GM18499 (cell line): Measurements from ENCODE around the gene PLEKHG3.
"Not testable (repeated sequence)": the region's sequence is repeated elsewhere in the genome, so short reads cannot be mapped to it uniquely, and the experiment has no call there.

ENCODE experiments used
- ATAC-seq: cut with Tn5 transposase; IDR thresholded peaks from one replicate; pipeline ENCODE4 v1.9.1; 2021; ENCODE audit warnings: moderate number of reproducible peaks; ENCODE audit not compliant: insufficient read depth, unreplicated experiment

The PLEKHG3 gene

GRCh38 chr14:64704143-64704742, at the start of gene PLEKHG3:
Gene PLEKHG3, plus strand, starts transcription at chr14:64704424. Its CDS starts 23,208 bp downstream, at chr14:64727632.
- ATAC-seq, result no peak

GRCh38 chr14:64654901-64655300, 49.3 kb upstream of the PLEKHG3 start:
- ATAC-seq, result no peak

- ATAC-seq, result no peak
Measured at GRCh38 chr14:64656986-64657385, 47.2 kb upstream of the PLEKHG3 start.

GRCh38 chr14:64658201-64658600, 46.0 kb upstream of the PLEKHG3 start:
- ATAC-seq, result no peak

DNA sequence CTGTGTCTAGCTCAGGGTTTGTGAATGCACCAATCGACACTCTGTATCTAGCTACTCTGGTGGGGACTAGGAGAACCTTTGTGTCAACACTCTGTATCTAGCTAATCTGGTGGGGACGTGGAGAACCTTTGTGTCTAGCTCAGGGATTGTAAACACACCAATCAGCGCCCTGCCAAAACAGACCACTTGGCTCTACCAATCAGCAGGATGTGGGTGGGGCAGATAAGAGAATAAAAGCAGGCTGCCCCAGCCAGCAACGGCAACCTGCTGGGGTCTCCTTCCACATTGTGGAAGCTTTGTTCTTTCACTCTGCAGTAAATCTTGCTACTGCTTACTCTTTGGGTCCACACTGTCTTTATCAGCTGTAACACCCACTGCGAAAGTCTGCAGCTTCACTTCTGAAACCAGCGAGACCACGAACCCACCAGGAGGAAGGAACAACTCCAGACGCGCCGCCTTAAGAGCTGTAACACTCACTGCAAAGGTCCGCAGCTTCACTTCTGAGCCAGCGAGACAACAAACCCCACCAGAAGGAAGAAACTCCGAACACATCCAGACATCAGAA, 45.4 kb upstream of the PLEKHG3 start:
- ATAC-seq, result not testable (repeated sequence)

DNA sequence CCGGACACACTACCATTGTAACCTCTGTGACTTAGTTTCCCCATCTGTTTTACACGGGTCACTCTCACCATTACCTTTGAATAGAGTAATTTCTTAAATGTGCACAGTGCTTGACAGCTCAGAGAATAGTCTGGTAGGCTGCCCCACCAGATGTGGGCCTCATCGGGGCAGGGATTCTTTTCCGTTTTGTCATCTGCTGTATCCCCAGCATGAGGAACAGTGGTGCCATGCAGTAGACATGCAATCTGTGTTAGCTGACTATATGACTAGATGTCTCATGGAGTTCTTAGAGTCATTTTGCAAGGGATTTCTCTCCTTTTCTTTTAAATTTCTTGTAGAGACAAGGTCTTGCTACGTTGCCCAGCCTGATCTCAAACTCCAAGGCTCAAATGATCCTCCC, 44.9 kb upstream of the PLEKHG3 start:
- no peak for ATAC-seq

GRCh38 chr14:64663174-64663573, 41.0 kb upstream of the PLEKHG3 start:
- ATAC-seq, result no peak

GRCh38 chr14:64671591-64671990, 32.6 kb upstream of the PLEKHG3 start:
- ATAC-seq, result no peak

DNA sequence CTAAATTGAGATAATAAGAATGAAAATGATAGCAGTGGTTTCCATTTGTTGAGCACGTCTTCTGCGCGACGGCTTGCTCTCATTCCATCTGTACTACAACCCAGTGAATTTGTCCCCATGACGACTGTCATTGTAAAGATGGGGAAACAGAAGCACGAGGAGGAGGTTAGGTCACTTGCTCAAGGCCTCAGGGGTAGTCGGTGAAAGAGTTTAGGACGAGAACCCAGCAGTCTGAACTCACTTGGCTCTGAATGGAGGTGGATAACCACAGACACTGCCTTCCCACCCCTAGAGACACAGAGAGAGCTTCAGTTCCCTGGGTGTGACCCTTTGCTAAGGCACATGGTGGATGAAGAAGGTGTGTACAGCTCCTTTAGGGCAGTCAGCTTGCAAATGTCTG, 30.9 kb upstream of the PLEKHG3 start:
- no peak for ATAC-seq

- no peak for ATAC-seq
Measured at GRCh38 chr14:64673748-64674147, 30.5 kb upstream of the PLEKHG3 start.

GRCh38 chr14:64674829-64675228, 29.4 kb upstream of the PLEKHG3 start:
- no peak for ATAC-seq

DNA sequence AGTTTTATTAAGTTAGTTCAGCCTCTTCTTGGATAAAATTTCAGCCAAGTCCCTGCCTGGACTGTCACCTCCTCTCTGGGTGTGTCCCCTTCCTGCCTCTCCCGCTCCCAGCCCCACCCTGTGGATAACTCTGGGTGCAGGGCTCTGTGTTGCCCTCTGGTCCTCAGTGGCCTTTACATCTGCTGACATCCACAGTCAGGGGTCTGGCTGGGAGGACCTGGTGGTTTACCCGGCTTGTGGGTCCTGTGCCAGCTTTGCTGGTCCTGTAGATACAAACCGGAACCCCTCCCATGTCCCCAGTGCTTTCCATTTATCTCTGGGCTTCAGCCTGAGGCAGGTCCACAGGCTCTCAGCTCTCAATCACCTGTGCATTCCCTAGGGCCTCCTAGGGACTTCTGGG, 28.9 kb upstream of the PLEKHG3 start:
- no peak for ATAC-seq

DNA sequence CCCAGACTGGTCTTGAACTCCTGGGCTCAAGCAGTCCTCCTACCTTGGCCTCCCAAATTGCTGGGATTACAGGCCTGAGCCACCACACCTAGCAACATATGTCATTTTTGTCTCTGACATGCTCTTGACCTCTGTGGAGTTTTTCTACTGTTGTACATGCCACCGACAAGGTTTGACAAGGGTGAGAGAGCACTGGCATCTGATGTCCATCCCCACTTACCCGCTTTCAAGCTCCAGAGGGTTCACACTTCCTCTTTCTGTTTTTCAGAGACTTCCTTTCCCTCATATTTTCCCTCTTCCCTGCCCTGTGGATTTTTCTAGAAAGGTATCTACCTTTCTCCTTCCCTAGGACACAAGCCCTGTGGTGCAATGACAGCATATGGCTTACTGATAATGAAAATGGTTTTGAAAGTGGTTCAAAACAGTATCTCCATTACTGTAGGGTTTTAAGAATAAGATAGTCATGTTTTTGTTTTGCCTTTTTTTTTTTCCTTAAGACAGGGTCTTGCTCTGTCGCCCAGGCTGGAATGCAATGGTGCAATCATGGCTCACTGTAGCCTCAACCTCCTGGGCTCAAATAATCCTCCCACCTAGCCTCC, 27.7 kb upstream of the PLEKHG3 start:
- no peak for ATAC-seq

DNA sequence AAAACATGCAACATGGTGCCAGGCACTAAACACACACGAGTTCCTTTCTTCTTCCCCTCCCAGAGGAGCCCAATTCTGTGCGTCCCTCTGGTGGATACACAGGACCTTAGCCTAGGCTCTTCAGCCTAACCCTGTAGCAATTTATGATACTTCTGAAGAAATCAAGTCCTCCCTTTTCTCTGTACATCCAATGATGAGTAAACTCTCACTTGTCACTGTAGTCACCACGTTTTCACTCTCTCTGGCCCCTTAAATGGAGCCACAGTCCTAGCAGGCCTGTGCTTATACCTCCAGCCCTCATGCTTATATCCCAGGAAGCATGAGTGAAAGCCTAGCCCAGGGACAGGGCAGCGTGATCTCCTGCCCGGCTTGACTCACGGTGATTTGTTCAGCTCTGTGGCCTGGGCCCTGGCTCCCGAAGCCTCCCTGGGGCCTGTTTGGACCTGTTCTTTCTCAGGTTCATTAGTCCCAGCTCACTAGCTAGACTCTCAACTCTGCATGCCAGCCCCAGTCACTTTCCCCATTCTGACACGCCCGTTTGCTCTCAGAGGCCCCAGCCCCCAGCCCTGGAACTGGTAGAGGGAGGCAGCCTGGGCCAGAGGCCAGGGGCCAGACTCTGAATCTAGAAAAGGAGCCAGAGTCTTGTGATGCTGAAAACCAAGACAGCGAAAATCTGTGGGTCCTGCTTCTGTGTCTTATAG, 24.1 kb upstream of the PLEKHG3 start:
- ATAC-seq, result no peak

DNA sequence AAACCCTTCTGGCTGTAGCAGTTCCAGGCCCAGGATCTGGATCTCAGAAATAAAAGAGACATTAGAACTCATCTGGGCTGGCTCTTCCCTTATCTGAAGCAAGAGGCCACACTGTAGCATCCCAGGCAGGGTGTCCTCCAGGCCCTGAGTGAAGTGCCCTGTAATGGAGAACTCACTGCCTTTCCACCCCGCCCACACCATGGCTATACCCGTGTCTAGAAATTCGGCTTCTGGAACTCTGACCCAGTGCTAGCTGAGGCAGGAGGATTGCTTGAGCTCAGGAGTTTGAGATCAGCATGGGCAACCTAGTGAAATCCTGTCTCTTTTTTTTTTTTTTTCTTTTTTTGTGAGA, 23.5 kb upstream of the PLEKHG3 start:
- no peak for ATAC-seq

GRCh38 chr14:64681796-64682710, 22.2 kb upstream of the PLEKHG3 start:
- no peak for ATAC-seq

DNA sequence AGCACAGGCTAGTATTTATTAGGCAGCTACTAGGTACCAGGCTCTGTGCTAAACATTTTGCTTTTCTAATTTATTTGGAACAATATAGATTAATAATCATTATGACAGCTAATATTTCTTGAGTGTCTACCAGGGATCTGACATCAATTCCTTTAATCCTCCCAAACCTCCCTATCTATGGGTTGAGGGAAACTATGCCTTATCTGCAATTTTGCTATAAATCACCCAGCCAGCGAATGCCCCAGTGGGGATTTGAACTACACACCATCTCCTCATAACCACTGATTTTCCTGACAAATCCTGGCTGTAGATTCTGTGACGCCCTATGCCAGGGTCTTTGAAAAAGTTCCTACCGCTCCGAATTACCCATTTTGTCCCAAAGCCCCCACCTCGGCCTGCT, 21.4 kb upstream of the PLEKHG3 start:
- no peak for ATAC-seq

- ATAC-seq, result no peak
Measured at GRCh38 chr14:64683264-64683663, 21.0 kb upstream of the PLEKHG3 start.

DNA sequence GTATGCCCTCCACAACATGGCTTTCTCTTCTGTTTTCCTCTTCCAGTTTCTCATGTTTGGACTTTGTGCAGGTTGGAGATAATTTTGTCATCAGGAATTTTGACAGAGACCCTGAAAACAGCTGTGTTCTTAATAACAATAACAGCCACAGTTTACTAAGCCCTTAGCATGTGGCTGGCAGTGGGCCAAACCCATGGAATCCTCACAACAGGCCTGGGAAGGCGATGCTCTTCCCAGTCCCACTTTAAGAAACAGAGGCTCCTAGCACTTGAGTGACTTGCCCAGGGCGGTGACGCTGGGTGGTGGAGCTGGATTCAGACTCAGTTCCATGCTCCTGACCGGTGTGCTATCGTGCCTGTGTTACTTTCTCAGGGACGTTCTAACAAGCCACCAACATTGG, 20.1 kb upstream of the PLEKHG3 start:
- no peak for ATAC-seq
